Measurements from ENCODE around the gene UGGT1.

GRCh38 chr2:128219891-128220290, 128.9 kb downstream of the UGGT1 start:
- TF ChIP-seq REST (IDR thresholded peaks at IDR 0.05; ENCODE audit: low read depth, low read length) (no peak), CTCF (IDR thresholded peaks at IDR 0.05) (no peak), TAF1 (IDR thresholded peaks at IDR 0.05; ENCODE audit: borderline replicate concordance, low read depth, low read length) (no peak), RCOR1 (IDR thresholded peaks at IDR 0.05; ENCODE audit: low read length) (no peak), MXI1 (IDR thresholded peaks at IDR 0.05; ENCODE audit: low read depth, low read length) (no peak)
